HG03457 (cell line): ENCODE data around the gene APC2.
"Not testable (repeated sequence)": the region's sequence is repeated elsewhere in the genome, so short reads cannot be mapped to it uniquely, and the experiment has no call there.

ENCODE experiments used
- ATAC-seq: cut with Tn5 transposase; IDR thresholded peaks from one replicate; pipeline ENCODE4 v1.9.1; 2021; ENCODE audit warnings: moderate number of reproducible peaks; ENCODE audit not compliant: unreplicated experiment

Gene APC2

DNA sequence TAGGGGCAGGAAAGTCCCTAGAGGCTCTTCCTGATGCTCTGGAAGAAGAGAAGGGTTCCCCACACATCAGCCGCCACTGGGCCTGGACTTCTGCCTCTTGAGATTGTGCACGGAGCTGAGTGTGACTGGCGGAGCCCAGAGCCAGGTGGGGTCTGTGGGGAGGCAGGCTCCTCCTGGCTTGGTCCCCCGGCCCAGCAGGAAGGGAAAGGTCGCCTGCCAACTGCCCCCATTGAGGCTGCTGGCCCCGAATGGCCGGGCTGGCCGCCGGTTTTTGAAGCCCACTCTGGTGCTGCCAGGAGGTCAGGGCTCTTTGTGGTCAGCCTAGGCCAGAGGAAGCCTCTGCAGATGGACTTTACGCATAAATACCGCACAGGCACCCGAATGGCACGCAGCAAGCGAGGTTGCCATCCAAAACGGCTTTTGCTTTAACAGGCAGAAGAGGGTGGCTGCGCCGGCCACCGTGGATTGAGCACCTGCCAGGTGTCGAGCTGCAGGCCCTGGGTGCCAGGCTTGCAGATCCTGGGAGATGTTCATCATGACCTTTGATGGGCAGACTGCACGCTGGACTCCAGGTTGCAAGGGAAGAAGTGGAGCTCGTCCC is 37.5 kb upstream of the APC2 start:
- ATAC-seq: no peak

DNA sequence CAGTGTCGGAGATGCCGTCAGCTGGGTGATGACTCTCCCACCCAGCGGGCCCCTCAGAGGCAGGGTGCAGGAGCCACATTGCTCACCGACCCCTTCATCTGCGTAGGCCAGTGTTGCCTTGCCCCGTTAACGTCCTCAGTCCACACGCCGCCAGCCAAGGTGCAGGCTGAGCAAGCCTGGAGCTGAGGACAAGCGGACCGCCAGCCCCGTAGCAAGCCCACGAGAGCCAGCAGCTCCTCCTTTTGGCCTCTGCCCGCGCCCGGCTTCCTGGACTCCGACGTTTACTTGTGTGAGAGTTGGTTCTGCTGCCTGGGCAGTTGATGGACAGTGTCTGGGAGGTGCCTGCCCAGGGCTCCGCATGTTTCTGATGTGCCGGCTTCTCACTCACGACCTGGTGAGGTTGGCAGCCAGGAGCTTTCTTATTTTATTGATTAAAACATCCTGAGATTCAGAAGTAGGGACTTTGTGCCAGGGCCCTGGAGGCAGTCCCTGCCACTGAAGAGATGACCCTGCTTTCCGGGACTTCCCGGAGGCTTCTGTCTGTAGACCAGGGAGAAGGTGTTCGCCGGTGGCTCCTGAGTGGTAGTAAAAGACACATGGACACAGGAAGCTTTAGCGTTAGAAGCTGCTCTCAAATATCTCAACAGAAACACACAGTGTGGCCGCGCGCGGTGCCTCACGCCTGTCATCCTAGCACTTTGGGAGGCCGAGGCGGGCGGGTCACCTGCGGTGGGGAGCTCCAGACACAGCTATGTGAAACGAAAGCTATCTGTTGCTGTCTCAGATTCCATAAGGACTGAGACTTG is 36.7 kb upstream of the APC2 start:
- no peak for ATAC-seq

DNA sequence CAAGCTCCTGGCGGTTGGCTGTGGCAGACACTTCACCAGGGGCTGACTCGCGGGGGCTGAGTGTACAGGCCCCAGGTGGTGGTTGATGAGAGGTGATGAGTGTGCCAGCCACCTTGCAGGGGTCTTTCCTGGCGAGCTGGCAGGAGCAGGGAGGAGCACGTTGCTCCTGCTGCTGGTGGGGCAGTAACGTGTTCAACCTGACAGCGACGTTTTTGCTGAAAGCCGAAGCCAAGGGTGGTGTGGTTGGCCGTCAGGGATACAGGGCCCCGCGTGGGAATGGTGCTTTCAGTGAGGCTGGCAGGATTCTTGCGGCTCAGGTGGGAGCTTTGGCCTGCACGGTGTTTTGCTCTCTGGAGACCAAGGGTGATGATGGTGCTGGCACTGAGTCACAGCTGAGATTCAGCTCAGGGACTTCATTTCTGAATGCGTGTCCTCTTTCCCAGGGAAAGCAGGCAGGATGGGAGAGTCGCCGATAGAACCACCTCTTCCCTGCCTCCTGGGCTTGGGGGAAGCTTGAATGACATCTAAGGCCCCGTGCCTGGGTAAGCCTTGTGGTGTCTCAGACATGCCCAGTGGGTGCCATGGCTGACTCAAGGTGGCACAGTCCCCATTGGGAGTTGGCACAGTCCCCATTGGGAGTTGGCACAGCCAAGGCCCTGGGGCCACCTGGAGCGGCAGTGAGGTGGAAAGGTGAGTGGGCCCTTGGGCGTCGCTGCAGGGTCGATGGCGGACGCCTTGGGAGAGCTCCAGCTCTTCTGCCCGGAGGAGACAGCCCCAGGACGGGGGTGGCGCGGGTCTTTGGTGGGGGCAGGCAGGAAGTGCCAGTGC is 33.7 kb upstream of the APC2 start:
- no peak for ATAC-seq

DNA sequence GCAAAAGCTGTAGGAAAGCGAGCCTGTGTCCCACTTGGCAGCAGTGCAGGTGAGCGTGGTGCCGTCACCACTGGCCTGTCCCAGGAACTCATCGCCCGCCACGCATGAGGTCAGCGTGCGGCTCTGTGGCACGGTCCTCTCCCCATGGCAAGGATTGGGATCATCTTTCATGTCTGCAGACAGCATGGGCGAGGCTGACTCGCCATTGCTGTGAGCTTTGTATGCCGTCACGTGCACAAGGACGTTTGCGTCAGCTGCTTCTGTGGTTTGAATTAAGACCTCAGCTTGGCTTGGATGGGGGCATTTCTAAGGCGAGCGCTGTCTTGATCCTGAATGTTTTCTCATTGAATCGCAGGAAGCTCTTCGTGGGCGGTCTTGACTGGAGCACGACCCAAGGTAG is 32.8 kb upstream of the APC2 start:
- ATAC-seq: no peak

DNA sequence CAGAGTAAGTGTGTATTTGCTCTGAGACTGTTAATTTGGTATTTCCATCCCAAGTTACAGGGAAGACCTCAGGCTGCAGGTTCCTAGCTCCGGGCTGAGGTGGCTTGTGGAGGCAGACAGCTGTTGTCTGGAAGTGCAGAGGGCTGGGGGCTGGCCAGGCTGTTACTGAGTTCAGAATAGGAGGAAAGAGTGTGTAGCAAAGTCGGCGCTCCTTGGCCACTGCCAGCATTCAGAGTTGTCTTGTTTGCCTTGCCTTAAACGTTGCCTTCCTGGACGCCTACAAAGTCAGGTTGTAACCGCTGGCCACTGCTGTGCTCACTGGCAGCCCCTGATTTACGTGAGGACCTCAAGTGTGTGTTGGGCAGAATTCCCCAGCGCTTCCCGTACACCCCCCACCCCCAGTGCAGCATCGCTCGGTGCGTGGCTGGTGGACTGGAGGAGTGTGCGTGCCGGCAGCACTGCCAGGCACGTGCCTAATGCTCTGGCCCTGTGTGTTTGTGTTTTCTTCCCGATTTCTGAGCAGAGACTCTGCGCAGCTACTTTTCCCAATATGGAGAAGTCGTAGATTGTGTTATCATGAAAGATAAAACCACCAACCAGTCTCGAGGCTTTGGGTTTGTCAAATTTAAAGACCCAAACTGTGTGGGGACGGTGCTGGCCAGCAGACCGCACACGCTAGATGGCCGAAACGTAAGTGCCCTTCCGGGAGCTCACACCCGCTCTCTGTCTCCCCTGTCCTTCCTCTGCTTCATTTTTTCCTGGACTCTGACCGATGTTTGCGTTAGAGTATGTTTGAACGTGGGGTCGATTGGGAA is 32.0 kb upstream of the APC2 start:
- no peak for ATAC-seq

DNA sequence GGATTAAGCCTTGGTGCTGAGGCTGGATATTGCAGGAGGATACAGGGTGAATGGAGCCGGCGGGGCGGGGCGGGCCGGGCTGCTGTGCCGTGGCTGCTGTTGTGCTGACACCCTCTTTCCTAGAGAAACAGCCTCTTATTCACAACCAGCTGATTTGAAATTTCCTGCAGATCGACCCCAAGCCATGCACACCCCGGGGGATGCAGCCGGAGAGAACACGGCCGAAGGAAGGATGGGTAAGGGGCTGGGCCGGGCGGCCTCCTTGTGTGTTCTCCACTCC is 31.5 kb upstream of the APC2 start:
- ATAC-seq: no peak

DNA sequence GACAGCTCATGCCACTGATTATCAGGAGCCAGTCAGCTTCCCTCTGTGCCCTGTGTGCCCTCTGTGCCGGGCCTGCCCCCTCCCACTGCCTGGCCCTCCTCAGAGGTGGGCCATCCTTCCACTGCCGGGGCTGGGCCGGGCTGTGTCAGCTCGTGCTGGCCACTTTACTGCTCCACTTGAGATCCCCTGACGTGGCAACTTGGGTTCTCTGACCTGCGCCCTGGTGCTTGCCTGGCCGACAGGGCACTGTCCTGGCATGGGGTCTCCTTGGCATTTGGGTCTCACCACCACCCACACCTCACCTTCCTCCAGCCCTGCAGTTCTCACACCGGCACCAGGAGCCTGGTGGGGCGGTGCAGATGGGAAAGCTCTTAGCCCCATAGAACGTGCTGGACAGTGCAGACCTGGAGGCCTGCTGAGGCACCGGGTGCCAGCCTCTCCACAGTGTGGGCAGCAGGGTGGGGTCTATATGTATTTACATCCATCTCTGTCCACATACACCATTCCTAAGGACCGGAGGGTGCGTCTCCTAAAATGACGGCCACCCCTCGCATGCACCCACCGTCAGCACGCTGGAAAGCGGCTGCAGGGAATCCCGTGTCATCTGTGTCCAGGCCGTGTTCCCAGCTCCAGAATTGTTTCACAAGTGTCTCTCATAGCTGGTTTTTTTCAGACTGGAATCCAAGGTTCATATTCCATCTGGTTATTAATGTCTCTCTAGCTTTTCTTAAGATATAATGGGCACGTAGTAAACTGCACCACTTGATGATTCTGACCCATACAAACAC is 30.8 kb upstream of the APC2 start:
- ATAC-seq: no peak

DNA sequence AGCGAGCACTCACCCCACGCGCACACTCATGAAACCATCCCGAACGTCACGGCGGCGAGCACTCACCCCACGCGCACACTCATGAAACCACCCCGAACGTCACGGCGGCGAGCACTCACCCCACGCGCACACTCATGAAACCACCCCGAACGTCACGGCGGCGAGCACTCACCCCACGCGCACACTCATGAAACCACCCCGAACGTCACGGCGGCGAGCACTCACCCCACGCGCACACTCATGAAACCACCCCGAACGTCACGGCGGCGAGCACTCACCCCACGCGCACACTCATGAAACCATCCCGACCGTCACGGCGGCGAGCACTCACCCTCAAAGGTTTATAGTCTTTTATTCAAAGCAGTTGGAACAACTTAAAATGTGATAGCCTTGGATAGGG is 29.8 kb upstream of the APC2 start:
- ATAC-seq: not testable (repeated sequence)

DNA sequence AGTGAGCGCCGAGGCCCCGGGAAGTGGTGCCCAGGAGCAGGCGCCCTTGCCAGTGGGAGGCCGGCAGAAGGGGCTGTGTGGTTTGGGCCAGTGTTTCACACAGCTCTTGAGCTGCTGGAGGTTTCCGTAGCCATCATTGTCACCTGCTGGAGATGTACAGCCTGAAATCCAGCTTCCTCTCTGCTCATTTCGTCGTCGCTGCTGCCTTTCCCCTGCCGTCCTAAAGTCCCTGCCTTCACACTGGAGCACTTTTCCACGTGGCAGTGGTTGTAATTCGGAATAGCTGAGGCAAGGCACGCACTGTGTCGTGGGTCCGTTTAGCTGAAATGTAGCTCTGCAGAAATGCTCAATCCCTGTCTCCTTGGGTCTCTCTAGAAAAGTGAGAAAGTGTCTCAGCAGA is 29.3 kb upstream of the APC2 start:
- no peak for ATAC-seq

DNA sequence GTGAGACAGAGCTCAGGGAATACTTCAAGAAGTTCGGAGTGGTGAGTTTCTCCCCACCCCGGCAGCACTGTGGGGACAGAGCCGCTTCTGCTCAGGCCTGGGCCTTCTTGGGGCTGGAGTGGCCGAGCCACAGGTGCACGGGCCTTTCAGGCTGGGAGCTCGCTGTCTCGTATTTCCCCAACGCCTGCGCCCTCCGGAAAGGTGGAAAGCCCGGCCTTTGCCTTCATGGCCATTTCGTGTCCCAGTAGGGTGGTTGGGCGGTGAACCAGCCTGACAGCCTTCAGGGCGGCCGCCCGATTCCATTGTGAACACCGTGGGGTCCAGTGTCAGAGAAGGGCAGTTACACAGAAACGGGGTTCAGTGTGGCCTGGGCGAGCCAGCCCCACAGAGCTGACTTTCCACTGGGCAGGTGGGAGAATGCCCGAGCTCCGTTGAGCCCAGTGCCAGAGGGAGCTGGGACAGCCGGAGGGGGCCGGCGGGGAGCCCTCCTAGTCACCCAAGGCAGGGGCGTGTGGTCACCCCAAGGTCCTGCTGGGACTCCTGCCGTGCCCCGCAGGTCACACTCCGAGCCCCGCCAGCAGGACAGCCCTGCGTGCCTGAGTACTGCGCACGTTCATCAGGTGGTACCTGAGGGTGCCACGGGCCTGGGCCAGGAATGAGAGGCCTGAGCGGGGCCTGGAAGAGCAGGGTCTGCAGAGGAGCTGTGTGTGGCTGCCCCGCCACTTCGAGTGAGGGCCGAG is 28.5 kb upstream of the APC2 start:
- ATAC-seq: no peak

DNA sequence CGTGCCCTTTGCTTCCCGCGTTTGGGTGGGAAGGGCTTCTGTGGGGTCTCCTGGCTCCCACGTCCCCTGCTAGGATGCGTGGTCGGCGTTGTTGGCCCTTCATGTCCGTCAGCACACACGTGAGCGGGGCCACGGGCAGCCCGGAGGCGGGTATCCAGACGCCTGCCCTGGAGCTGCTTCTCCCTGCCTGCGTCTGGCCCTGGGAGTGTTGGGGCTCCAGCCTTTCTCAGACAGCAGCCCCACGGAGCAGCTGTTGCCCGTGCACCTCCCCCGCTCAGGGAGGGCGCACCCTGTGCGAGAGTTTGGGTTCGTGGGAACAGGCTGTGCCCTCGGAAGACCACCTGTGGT is 28.0 kb upstream of the APC2 start:
- ATAC-seq: no peak

DNA sequence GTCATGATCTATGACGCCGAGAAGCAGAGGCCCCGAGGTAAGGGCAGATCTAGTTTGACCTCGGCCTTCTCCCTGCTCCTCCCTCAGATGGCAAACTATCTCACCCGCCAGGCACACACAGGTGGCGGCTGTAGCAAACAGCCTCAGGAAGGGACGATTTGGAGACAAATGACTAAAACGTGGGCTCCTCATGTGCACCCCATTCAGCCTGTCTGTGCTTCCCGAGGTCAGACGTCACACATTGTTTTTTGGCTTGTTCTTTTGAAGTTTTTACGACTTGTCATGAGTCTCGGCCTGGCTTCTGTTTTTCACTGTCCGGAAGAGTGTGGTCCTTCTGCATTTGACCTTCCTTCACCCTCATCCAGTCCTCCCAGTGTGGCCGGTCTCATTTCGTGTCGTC is 27.6 kb upstream of the APC2 start:
- ATAC-seq: no peak

DNA sequence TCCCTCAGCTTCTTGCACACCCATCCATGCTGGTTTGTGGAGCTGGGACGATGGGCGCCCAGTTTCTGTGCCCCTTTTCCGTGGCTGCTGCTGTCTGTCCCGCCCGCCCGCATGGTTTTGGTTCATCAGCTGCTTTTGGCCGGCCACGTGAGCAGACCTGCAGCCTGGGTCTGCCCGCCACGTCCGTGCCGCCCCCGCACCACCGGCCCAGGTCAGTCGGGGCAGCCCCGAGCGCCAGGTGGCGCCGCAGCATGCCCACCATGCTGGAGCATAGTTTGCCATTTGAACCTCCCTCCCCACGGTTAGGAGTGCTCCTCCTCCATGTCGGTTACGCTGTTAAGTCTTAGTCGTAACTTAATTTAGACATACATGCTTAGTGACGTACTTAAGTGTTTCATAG is 27.0 kb upstream of the APC2 start:
- no peak for ATAC-seq

DNA sequence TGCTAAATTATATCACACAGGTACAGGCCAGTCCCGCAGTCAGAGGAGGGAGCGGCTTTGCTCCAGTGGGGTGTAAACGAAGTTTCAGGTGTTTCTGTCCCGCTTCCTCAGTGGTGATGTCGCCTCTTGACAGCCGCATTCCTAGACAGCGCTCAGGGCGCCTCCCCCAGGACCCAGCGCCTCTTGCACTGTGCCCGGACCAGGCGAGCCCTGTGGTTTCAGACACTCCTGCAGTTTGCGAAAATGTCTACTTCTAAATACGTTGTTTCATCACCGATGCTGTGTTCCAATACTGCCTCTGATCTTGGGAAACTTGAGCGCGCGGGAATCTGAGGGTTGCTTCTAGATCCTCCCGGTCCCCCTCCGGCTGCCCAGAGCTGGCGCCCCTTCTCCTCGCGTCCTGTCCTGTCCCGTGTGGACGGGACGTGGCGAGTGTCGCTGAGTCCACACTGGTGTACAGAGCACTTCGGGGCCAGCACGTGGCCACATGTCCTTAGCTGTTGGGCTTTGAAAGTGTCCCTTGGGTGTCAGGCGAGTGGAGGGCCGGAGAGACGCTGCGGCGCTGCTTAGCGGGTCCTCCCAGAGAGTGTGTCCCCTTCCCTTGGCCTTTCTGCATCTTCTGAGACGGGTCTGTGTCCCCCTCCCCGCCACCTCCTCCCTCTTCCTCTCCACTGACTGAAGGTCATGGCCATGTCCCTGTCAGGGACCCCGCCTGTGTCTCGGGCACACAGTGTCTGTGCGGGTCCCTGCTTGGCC is 26.3 kb upstream of the APC2 start:
- ATAC-seq: no peak

DNA sequence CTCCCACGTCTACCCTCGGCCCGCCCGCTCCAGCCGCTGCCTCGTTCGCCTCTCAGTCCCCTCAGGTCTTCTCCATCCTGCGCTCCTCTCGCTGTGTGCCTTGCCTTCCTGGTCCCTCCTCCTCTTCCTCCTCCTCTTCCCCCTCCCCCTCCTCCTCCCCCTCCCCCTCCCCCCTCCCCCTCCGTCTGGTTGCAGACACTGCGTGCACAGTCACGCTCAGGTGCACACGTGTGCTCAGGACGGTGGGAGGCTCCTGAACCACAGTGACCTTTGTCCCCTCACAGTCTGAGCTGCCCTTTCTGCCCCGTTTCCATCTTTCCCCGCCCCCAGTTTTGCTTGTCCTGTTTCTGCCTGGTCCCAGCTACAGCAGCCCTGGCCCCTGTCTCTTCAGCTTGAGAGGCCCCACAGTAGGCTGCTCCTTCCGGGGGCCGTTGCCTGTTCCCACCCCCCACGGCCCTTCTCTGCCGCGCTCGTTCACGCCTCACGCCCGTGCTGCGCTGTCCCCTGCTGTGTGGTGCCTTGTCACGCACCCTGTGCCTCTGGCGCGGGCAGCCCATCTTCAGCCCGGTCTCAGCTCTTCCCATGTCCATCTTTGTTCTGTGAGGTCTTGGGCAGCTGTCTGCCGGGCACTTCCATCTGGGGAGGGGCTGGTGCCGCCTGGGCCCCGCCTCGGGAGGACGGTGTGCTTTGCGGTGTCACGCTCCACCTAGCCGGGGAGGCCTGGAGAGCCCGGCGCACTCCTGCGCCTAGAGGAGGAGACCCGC is 25.5 kb upstream of the APC2 start:
- ATAC-seq: no peak

DNA sequence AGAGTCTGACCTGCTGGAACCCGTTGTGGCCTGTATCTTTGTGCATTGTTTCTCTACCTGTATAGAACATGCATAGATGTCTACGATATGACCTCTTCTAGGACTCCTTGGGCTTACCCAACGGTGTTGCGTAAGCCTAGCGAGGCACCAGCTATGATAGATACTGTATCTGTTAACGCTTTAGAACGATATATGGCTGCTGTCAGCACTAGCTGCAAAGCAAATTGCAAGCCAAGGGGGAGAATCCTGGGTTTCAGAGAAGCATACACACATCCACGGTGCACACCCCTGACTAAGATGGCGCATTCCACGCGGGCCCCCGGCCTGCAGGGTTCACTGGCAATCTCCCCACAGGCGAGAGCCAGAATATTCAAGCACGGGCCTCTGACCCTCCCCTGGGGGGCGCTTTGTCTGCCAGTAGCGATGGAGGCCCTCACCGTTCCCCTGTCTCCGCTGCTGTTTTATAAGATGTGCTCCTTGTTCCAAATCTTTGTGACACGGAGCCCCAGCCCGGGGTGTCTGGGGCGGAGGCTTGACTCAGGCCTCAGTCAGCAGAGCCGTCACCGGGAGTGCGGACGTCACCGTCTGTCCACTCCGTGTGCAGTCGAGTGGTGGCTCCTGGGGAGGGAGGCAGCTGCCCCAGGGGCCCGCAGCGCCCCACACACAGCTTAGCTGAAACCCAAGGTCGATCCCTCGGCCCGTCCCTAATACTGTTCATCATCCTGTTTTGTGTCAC is 24.7 kb upstream of the APC2 start:
- no peak for ATAC-seq

DNA sequence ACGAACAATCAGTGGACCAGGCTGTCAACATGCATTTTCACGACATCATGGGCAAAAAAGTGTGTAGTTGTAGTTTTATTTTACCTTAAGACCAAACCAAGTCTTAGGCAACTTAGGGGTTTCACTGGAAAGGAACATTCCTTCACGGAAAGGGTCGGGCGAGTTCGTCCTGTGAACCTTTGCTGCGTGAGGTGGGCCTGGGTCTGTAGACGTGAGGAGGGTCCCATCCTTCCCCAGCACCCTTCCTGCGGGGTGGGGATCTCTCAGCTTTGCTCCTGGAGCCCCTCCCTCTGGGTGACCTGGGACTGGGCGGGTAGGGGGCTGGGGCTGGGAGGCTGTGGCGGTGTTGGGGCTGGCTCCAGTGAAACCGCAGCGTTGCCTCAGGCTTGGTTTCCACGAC is 24.0 kb upstream of the APC2 start:
- ATAC-seq: no peak

DNA sequence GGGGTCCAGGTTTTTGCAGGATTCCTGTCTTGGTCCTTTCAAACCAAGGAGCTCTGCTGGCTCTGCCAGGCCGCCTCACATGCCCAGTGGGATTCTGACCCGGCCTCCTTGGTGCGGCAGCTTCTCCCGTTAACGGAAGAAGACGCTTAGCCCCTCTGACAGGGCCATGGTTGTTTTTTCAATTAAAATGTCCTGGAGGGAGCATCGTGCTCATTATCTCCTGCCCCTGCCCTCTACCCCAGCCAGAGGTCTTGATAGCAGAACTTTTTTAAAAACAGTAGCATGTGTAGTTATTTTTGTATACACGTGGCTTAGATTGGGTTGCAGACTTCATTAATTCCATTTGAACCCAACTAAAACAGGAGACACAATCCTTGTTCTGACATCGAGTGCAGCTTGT is 23.2 kb upstream of the APC2 start:
- no peak for ATAC-seq
